Neural cell (in vitro differentiated cells): ENCODE results near the gene KRTDAP.

Experiments used
- CTCF ChIP-seq: fragments of 450-650 bp; IDR thresholded peaks from 2 replicates; pipeline ENCODE4 v1.5.1; 2014; ENCODE audit warnings: antibody characterized with exemption, mild to moderate bottlenecking, moderate library complexity; ENCODE audit not compliant: poor library complexity, severe bottlenecking
- EZH2 ChIP-seq: fragments of 200-600, 300-800 bp; shearing (Covaris generic), sonication (generic); IDR thresholded peaks from 2 replicates; pipeline ENCODE4 v1.6.1; 2014; ENCODE audit warnings: antibody characterized with exemption, low read length, borderline replicate concordance, mild to moderate bottlenecking; ENCODE audit not compliant: insufficient read depth, poor library complexity, severe bottlenecking

- no peak for TF ChIP-seq CTCF
- no peak for TF ChIP-seq EZH2
Observed at GRCh38 chr19:35506011-35506410, 15.7 kb upstream of the KRTDAP start.
